HG03521 (cell line): ENCODE results near the gene GPR78.

Experiments
- ATAC-seq: cut with Tn5 transposase; IDR thresholded peaks from one replicate; pipeline ENCODE4 v1.9.1; 2021; ENCODE audit warnings: mild to moderate bottlenecking, moderate library complexity; ENCODE audit not compliant: unreplicated experiment

Gene GPR78

DNA sequence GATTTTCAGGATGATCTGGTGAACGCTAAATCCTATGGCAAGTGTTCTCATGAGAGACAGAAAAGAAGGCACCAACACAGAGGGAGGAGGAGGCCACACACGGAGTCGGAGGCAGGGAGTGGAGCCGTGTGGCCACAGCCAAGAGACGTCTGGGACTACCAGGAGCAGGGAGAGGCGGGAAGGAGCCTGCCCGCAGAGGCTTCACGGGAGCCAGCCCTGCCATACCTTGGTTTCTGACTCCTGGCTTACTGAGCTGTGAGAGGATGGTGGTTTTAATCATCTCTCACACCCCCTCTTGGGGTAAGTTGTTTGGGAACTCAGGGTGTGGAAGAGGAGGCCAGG is 33.5 kb upstream of the GPR78 start:
- ATAC-seq: no peak

GRCh38 chr4:8547108-8547911 is 32.9 kb upstream of the GPR78 start:
- ATAC-seq: no peak

- no peak for ATAC-seq
Observed at GRCh38 chr4:8547912-8548730, 32.1 kb upstream of the GPR78 start.

DNA sequence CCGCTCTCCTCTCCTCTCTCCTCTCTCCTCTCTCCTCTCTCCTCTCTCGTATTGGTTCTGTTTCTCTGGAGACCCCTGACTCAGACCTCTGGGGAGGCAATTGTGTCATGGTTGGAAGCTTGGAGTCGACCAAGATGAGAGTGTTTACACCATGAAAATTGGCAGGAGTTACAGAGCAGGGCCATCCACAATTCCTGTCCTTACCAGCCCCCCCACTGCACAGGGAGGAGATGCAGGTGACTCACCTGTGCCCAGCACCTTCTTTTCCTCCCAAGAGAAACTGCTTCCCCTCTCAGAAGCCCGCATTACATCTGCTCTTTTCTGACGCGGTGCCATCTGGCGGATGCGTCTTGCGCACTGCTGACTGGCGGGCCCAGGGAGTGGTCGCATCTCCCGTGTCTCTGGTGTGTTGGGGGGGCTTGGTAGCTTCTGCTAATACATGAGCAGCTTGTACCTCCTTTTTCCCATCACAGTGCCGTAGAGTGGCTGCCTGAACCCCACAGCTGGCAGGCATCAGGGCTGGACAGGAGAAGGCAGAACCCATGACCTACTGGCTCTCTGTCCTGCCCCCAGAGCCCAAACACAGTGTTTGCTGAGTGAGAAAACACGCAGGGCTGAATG is 31.4 kb upstream of the GPR78 start:
- ATAC-seq: no peak

GRCh38 chr4:8549352-8549931 is 30.8 kb upstream of the GPR78 start:
- ATAC-seq: no peak

DNA sequence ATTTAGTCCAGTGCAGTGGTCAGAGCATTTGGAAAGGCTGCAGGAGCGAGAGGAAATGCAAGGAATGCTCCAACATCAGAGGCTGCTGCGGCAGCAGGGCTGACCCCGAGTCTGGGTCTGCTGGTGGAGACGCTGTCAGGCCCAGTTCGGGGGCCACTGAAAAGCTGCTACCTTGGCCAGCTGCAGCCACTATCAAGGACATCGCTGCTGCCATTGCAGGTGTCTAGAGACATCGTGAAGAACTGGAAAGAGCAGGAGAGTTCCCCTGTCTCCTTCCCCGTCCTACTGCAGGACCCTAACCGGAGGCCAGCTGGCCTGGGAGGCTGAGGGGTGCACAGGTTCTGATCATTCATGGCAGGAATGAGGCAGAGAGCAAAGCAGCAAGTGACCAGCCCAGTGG is 29.5 kb upstream of the GPR78 start:
- no peak for ATAC-seq

DNA sequence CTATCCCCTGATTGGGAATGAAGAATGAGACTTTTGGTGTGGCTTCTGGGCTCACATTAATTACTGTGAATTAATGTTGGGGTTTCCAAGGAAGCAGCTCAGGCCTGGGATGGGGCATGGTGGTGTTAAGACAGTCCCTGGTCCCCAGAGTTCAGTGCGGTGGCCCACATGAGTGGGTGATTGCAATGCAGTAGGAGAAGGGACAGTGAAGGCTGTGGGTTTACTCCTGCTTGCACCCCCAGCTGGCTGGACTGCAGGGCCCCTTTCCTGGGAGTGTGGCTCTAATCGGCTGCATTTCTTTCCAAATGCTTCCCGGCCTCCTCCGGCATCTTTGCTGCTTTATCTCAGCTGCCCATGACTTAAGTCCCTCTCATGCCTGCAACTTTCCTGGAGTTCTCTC is 28.2 kb upstream of the GPR78 start:
- no peak for ATAC-seq

DNA sequence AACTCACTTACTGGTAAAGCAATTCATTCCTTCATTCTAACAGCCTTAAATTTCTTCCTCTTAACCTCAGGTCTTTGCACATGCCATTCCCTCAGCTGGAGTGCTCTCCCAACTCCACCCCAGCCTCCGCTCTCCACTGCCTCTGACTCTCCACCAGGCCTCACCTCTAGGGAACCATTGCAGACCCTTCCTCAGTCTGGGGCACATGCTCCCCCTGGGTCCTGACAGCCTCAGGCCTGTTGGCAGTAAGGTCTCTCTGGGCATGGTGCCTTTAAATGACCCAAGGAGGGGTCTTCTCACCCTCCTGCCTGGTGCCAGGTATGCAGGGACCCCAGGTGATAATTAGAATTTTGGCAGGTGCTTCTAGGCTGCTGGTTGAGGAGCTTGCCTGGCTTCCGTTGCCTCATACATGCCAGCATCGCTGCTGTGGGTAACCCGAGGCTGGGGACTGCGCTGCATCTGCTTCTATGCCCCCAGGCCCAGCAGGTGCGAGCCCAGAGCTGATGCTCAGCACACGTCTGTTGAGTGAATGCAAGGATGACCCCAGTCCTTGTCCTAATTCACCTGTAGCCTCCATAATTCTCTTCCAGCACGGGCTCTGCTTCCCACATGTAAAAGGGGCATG is 27.5 kb upstream of the GPR78 start:
- ATAC-seq: no peak

- ATAC-seq: no peak
Observed at GRCh38 chr4:8553216-8553615, 27.0 kb upstream of the GPR78 start.

DNA sequence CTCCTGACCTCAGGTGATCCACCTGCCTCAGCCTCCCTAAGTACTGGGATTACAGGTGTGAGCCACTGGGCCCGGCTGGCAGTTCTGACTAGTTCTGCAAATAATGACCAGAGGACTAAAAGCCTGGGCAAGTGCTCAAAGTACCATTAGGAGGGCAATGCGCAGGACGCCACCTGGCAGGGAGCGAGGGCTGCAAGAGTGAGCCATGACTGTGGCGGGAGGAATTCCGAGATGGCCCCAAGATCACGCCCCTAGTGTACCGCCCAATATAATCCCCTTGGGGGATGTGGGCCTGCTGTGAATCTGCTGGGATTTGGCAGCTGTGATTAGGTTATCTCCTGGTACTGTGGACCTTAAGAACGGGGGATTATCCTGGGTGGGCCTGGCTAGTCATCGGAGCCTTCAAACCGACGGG is 26.2 kb upstream of the GPR78 start:
- no peak for ATAC-seq

DNA sequence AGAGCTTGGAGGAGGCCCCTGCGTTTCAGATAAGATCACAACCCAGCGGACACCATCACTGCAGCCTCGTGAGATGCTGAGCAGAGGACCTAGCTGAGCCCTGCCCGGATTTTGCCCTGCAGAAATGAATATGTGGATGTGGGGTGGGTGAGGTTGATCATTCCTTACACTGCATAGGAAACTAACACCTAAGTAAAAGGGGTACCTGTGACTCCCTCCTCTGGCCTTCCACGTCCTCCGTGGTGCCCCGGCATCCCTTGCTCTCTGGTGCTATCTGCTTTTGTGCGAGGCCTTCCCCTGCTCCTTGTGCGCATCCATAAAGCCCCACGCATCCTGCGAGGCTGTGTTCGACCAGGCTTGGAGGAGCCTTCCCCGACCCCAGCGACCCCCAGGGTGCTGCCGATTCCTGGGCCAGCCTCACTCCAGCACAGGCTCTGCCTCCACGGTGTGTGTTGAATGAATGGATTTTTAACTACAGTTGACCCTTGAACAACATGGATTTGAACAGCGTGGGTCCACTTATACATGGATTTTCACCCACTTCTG is 25.6 kb upstream of the GPR78 start:
- no peak for ATAC-seq

DNA sequence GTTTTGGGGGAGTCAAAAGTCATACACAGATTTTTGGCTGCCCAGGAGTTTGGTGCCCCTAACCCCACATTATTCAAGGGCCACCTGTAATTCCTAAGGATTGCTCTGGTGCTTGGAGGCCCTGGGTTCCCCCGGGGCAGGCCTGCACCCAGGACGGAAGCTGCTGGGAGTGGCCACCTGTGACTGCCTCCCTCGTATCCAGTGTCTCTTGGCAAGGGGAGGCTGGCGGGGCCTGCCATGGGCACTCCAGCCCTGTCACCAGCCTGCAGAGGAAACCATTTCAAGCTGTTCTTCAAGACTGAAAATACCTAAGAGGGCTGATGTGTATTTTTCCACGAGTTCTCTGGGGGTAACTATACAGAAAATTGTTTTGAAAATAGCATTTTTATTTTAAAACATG is 24.5 kb upstream of the GPR78 start:
- ATAC-seq: no peak

DNA sequence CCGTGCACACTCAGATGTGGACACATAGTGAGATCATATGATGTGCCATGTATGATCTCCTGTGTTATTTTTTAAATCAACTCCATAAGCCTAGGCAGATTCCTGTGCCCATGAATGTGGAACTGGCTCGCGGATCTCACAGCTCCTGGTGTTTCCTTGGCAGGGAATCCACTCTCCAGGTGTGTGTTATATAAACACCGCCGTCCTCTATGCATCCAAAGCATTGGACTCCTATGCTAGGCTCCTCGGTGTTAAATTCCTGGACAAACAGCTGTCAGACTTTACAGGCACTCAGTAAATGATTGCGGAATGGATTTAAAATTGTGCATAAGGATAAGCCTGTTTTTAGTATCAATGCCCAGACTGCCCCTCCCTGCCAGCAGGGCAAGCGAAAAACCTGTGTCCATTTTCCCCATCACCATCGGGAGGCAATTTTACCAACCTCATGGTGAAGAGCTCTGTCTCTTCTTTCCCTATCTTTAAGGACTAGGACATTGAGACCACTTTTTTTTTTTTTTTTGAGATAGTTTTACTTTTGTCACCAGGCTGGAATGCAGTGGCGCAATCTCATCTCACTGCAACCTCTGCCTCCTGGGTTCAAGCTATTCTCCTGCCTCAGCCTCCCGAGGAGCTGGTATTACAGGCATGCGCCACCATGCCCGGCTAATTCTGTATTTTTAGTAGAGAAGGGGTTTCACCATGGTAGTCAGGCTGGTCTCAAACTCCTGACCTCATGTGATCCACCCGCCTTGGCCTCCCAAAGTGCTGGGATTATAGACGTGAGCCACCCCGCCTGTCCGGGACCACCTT is 23.6 kb upstream of the GPR78 start:
- no peak for ATAC-seq

DNA sequence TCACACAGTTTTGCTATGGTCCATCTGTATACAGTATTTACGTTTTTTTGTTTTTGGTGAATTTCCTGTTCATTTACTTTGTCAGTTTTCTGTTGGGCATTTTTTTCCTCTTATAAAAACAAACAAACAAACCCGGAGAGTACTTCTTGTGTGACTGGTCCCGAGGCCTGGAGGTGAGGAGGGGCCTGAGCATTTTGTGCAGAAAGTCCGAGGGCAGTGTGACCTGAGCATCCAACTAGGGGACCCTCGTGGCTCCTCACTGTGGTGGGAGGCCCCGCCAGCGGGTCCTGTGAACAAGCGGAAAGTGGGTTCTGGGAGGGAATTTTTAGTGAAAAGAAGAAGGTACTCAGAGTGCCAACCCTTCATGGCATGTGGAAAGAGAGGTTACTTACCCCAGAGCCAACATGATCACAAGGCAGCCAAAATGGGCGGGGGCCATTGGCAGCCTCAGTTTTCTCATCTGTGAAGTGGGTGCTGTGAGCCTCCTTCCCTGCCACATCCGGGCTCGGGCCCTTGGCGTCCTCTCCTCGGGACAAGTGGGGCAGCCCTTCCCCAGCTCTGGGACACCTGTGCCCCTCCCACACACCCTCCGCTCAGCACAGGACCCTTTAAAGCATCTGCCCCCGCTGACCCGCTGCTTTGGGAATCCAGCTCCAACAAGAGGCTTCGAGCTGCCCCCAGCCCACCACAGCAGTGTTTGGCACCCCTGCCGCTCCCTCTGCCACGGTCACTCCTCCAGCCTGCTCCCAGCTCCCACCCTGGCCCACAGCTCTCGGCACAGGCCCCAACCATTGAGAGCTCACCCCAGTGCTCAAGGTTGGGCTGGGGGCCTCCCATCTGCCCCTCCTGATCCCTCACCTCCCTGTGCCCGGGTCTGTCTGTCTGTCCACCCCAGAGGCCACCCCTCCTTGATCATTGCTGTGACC is 22.8 kb upstream of the GPR78 start:
- no peak for ATAC-seq

GRCh38 chr4:8558080-8558960 is 21.9 kb upstream of the GPR78 start:
- ATAC-seq: no peak

- no peak for ATAC-seq
Observed at GRCh38 chr4:8559011-8559410, 21.2 kb upstream of the GPR78 start.

DNA sequence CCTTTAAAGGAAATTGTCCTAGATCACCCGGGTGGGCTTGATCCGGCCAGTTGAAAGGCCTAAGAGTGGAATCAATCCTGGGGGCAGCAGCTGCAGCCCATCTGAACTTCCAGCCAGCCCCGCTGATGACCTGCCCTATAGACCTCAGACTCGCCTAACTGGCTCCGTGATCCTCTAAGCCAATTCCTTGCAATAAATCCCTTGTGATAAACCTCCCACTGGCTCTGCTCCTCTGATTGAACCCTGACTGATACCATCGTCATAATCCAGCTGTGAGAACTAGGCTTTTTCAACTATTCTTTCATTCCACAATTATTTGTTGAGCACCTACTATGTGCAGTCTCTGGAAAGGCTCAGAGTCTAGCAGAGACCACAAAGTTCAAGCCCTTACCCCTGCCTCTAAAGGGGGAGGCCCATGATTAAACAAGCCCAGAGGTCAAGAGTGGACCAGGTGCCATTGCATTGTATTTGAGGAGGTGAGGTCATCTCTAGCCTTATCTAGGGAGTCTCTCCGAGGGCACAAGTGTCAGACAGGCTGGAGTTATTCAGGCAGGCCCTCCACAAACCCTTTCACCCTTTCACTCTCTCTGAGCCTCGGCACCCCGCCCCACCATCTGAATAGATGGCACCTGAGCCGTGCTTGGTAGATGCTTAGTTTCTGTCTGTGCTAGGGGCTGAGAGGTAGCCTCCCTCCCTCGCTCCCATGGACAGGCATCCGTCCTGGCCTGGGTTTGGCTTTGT is 20.5 kb upstream of the GPR78 start:
- ATAC-seq: no peak
